HG03039 (cell line): Measurements from ENCODE around the gene IP6K3.

Experiments
- ATAC-seq: cut with Tn5 transposase; IDR thresholded peaks from one replicate; pipeline ENCODE4 v1.9.1; 2021; ENCODE audit warnings: mild to moderate bottlenecking, moderate library complexity; ENCODE audit not compliant: unreplicated experiment

Gene IP6K3

GRCh38 chr6:33759887-33760629 lies 13.4 kb upstream of the IP6K3 start:
- no peak for ATAC-seq

GRCh38 chr6:33758815-33759216 lies 12.1 kb upstream of the IP6K3 start:
- ATAC-seq, result no peak

- ATAC-seq, result no peak
Observed at GRCh38 chr6:33757906-33758305, 11.2 kb upstream of the IP6K3 start.

GRCh38 chr6:33757113-33757512 lies 10.4 kb upstream of the IP6K3 start:
- no peak for ATAC-seq

- no peak for ATAC-seq
Observed at GRCh38 chr6:33756211-33756954, 9.7 kb upstream of the IP6K3 start.

- ATAC-seq, result no peak
Observed at GRCh38 chr6:33755070-33755869, 8.6 kb upstream of the IP6K3 start.

- ATAC-seq, result no peak
Observed at GRCh38 chr6:33754222-33754621, 7.5 kb upstream of the IP6K3 start.

- ATAC-seq, result no peak
Observed at GRCh38 chr6:33752646-33753015, 5.9 kb upstream of the IP6K3 start.

GRCh38 chr6:33751771-33752645 lies 5.3 kb upstream of the IP6K3 start:
- ATAC-seq, result no peak

- no peak for ATAC-seq
Observed at GRCh38 chr6:33750244-33750991, 3.7 kb upstream of the IP6K3 start.

GRCh38 chr6:33749401-33749800 lies 2.7 kb upstream of the IP6K3 start:
- no peak for ATAC-seq

GRCh38 chr6:33748841-33749240 lies 2.1 kb upstream of the IP6K3 start:
- ATAC-seq, result no peak

- no peak for ATAC-seq
Observed at GRCh38 chr6:33747823-33748222, 1.1 kb upstream of the IP6K3 start.

- ATAC-seq, result no peak
Observed at GRCh38 chr6:33746036-33746600, 587 bp downstream of the IP6K3 start.

GRCh38 chr6:33745548-33745947 lies 1.2 kb downstream of the IP6K3 start:
- ATAC-seq, result no peak

GRCh38 chr6:33744895-33745546 lies 1.7 kb downstream of the IP6K3 start:
- no peak for ATAC-seq

- no peak for ATAC-seq
Observed at GRCh38 chr6:33744001-33744848, 2.5 kb downstream of the IP6K3 start.

- ATAC-seq, result no peak
Observed at GRCh38 chr6:33742837-33743236, 3.9 kb downstream of the IP6K3 start.
